ENCODE results near the gene U2AF1L4.

U2AF1L4 gene
- 0.37 to 1.3 (median 1.0) reads per million in 18 experiments for total RNA-seq

- peak; percentile 100 for DNase-seq
Observed at GRCh38 chr19:35745328-35746086, at the start of gene U2AF1L4, which contains the start of gene PSENEN. TSS of gene U2AF1L4 (minus strand) at chr19:35745418. CDS start at chr19:35745391, 27 bp downstream. TSS of gene PSENEN (plus strand) at chr19:35745651. CDS start at chr19:35745931, 280 bp downstream.

- no peak for DNase-seq
Observed at GRCh38 chr19:35793381-35794165, 48.4 kb upstream of the U2AF1L4 start.

- DNase-seq, result no peak
Observed at GRCh38 chr19:35792888-35793287, 47.7 kb upstream of the U2AF1L4 start.

- no peak for DNase-seq
Observed at GRCh38 chr19:35792312-35792711, 47.1 kb upstream of the U2AF1L4 start.

- no peak for DNase-seq
Observed at GRCh38 chr19:35791814-35792279, 46.6 kb upstream of the U2AF1L4 start.

GRCh38 chr19:35790981-35791813 lies 46.0 kb upstream of the U2AF1L4 start:
- no peak for DNase-seq

- no peak for DNase-seq
Observed at GRCh38 chr19:35789978-35790944, 45.0 kb upstream of the U2AF1L4 start.

GRCh38 chr19:35789195-35789977 lies 44.2 kb upstream of the U2AF1L4 start:
- DNase-seq, result no peak

GRCh38 chr19:35788205-35788960 lies 43.2 kb upstream of the U2AF1L4 start:
- no peak for DNase-seq

GRCh38 chr19:35787227-35787799 lies 42.1 kb upstream of the U2AF1L4 start:
- DNase-seq, result no peak

- DNase-seq, result no peak
Observed at GRCh38 chr19:35786299-35787160, 41.3 kb upstream of the U2AF1L4 start.

GRCh38 chr19:35785339-35785627 lies 40.1 kb upstream of the U2AF1L4 start:
- no peak for DNase-seq

- DNase-seq, result no peak
Observed at GRCh38 chr19:35784503-35785338, 39.5 kb upstream of the U2AF1L4 start.

- DNase-seq, result no peak
Observed at GRCh38 chr19:35783469-35784434, 38.5 kb upstream of the U2AF1L4 start.

GRCh38 chr19:35782589-35782988 lies 37.4 kb upstream of the U2AF1L4 start:
- DNase-seq, result no peak

- DNase-seq, result no peak
Observed at GRCh38 chr19:35781650-35782049, 36.4 kb upstream of the U2AF1L4 start.
